ENCODE measurements around the gene SLC10A6. TPM values are rescaled to one million over a fixed set of nuclear protein-coding genes. Genes with fewer than 3 reads are reported as not detected.
"Not testable (repeated sequence)": the region's sequence is repeated elsewhere in the genome, so short reads cannot be mapped to it uniquely, and the experiment has no call there.

SLC10A6 gene
- total RNA-seq, 1 experiment from 2014 or later: not detected

- no peak overlapping the region for H3K9ac ChIP-seq (ENCODE audit: extremely low read depth, insufficient read length, low read length)
- no peak overlapping the region for H3K23ac ChIP-seq (ENCODE audit: insufficient read length, low read depth, low read length)
- H2BK20ac ChIP-seq (ENCODE audit: low read depth, low read length, poor library complexity, severe bottlenecking): no peak overlapping the region
- no peak overlapping the region for H3K18ac ChIP-seq (ENCODE audit: insufficient read length, low read depth, low read length)
- no peak overlapping the region for H3K14ac ChIP-seq (ENCODE audit: insufficient read depth, low read length)
- H3K27ac Mint-ChIP-seq: no peak overlapping the region
- peaks cover 10% of the 10 kb centered on the region for H3K9me3 ChIP-seq (ENCODE audit: control insufficient read depth, low read depth, low read length)
- no peak overlapping the region for H4K8ac ChIP-seq (replicated peaks; ENCODE audit: insufficient read length, low read depth, low read length)
- H3T11ph ChIP-seq (ENCODE audit: low read length): no peak overlapping the region
- H4K20me1 ChIP-seq (ENCODE audit: control insufficient read depth, insufficient read depth, insufficient read length): no peaks in the 10 kb centered on the region
- H3K4me3 Mint-ChIP-seq: no peak overlapping the region
- H3K27me3 ChIP-seq (ENCODE audit: insufficient read depth, low read length): no peaks in the 10 kb centered on the region
- H3K4me1 Mint-ChIP-seq: peaks cover 0 to 3% of the 10 kb centered on the region in 2 experiments; a peak in 1 of 4 replicates
- H3K27me3 Mint-ChIP-seq (ENCODE audit: low read depth): peaks cover 3% of the 10 kb centered on the region
- H3K56ac ChIP-seq (ENCODE audit: insufficient read length, low read depth, low read length): no peak overlapping the region
- no CpG with 5 or more reads among the region's 4 CpGs for WGBS (ENCODE audit: extremely low coverage, insufficient read length, low lambda C conversion rate)
- no peak overlapping the region for H4K5ac ChIP-seq (ENCODE audit: insufficient read length, low read depth, low read length)
- no peak for DNase-seq
- H3K4me2 ChIP-seq (ENCODE audit: insufficient read depth, insufficient read length, low read length): no peak overlapping the region
- H3K36me3 Mint-ChIP-seq (ENCODE audit: insufficient read depth in 1 of 3, low read depth in 3 of 3): peaks cover 4 to 22% (median 13%) of the 10 kb centered on the region in 3 experiments
- no peak overlapping the region for H2BK120ac ChIP-seq (ENCODE audit: low read depth, low read length, poor library complexity, severe bottlenecking)
- H2BK12ac ChIP-seq (ENCODE audit: insufficient read length, low read depth, low read length): no peak overlapping the region
- no peaks in the 10 kb centered on the region for H3K79me2 ChIP-seq (ENCODE audit: insufficient read depth, low read length)
- H3K79me1 ChIP-seq (ENCODE audit: insufficient read depth, low read depth, low read length, poor library complexity, severe bottlenecking): no peaks in the 10 kb centered on the region
- no peak overlapping the region for H2BK15ac ChIP-seq (ENCODE audit: low read depth, low read length)
- no peak overlapping the region for H3K4ac ChIP-seq (ENCODE audit: low read depth, low read length)
- H2BK5ac ChIP-seq (ENCODE audit: insufficient read length, low read length): no peak overlapping the region
- H3K27ac ChIP-seq (ENCODE audit: insufficient read length, low read depth, low read length): no peak overlapping the region
- peaks cover 17 to 22% of the 10 kb centered on the region in 2 experiments for H3K9me3 Mint-ChIP-seq
- H2AK5ac ChIP-seq (ENCODE audit: insufficient read length, low read length): no peak overlapping the region
- no peak overlapping the region for H4K91ac ChIP-seq (ENCODE audit: insufficient read length, low read depth, low read length)
- no peaks in the 10 kb centered on the region for H3K23me2 ChIP-seq (ENCODE audit: insufficient read length, low read depth, low read length, poor library complexity, severe bottlenecking)
- H3K4me1 ChIP-seq (ENCODE audit: insufficient read depth, low read length): no peaks in the 10 kb centered on the region
- TF ChIP-seq CTCF (conservative IDR thresholded peaks at IDR 0.05): no peak
- H2AFZ ChIP-seq (ENCODE audit: low read length): no peak overlapping the region
These were observed 27.9 kb upstream of the SLC10A6 start for GRCh38 chr4:86876894-86877685.

- no CpG with 5 or more reads among the region's 4 CpGs for WGBS (ENCODE audit: extremely low coverage, insufficient read length, low lambda C conversion rate)
- H3K23me2 ChIP-seq (ENCODE audit: insufficient read length, low read depth, low read length, poor library complexity, severe bottlenecking); H4K5ac ChIP-seq (ENCODE audit: insufficient read length, low read depth, low read length); H3K27ac ChIP-seq (ENCODE audit: insufficient read length, low read depth, low read length); H3K14ac ChIP-seq (ENCODE audit: insufficient read depth, low read length); H3K4ac ChIP-seq (ENCODE audit: low read depth, low read length); H3K79me2 ChIP-seq (ENCODE audit: insufficient read depth, low read length); H2BK20ac ChIP-seq (ENCODE audit: low read depth, low read length, poor library complexity, severe bottlenecking); H4K8ac ChIP-seq (replicated peaks; ENCODE audit: insufficient read length, low read depth, low read length); H2BK5ac ChIP-seq (ENCODE audit: insufficient read length, low read length); H2BK12ac ChIP-seq (ENCODE audit: insufficient read length, low read depth, low read length); H3K4me1 ChIP-seq (ENCODE audit: insufficient read depth, low read length); H3K56ac ChIP-seq (ENCODE audit: insufficient read length, low read depth, low read length); H3K27me3 ChIP-seq (ENCODE audit: insufficient read depth, low read length); H3K4me2 ChIP-seq (ENCODE audit: insufficient read depth, insufficient read length, low read length); H3K9ac ChIP-seq (ENCODE audit: extremely low read depth, insufficient read length, low read length); H3K79me1 ChIP-seq (ENCODE audit: insufficient read depth, low read depth, low read length, poor library complexity, severe bottlenecking); H4K91ac ChIP-seq (ENCODE audit: insufficient read length, low read depth, low read length); H2BK15ac ChIP-seq (ENCODE audit: low read depth, low read length); H3K4me1 Mint-ChIP-seq; H3T11ph ChIP-seq (ENCODE audit: low read length); H4K20me1 ChIP-seq (ENCODE audit: control insufficient read depth, insufficient read depth, insufficient read length); H3K18ac ChIP-seq (ENCODE audit: insufficient read length, low read depth, low read length); H3K27me3 Mint-ChIP-seq (ENCODE audit: low read depth); DNase-seq; H2AFZ ChIP-seq (ENCODE audit: low read length); H2AK5ac ChIP-seq (ENCODE audit: insufficient read length, low read length); H3K4me3 Mint-ChIP-seq; H3K23ac ChIP-seq (ENCODE audit: insufficient read length, low read depth, low read length); H3K27ac Mint-ChIP-seq; H2BK120ac ChIP-seq (ENCODE audit: low read depth, low read length, poor library complexity, severe bottlenecking): not testable (repeated sequence)
- H3K9me3 ChIP-seq (ENCODE audit: control insufficient read depth, low read depth, low read length): peaks cover 10% of the 10 kb centered on the region
- Mint-ChIP-seq H3K36me3 (ENCODE audit: insufficient read depth in 1 of 3, low read depth in 3 of 3) (peaks cover 4 to 20% (median 12%) of the 10 kb centered on the region in 3 experiments), H3K9me3 (peaks cover 14 to 20% of the 10 kb centered on the region in 2 experiments)
These were observed 26.3 kb upstream of the SLC10A6 start for GRCh38 chr4:86875436-86875835.

Data from H9 (cell line).